Measurements from ENCODE around the gene SH3PXD2A. TPM values are rescaled to one million over a fixed set of nuclear protein-coding genes. Genes with fewer than 3 reads are reported as not detected.

The SH3PXD2A gene
- total RNA-seq, 1 experiment from 2014 or later = 4.5 TPM

GRCh38 chr10:103616705-103617601 is 238.4 kb downstream of the SH3PXD2A start:
- H2BK15ac ChIP-seq (ENCODE audit: low read depth, low read length) = no peak overlapping the region
- H3K79me1 ChIP-seq (ENCODE audit: insufficient read depth, low read depth, low read length, poor library complexity, severe bottlenecking) = no peaks in the 10 kb centered on the region
- H4K5ac ChIP-seq (ENCODE audit: insufficient read length, low read depth, low read length) = no peak overlapping the region
- H3K27ac ChIP-seq (ENCODE audit: insufficient read length, low read depth, low read length) = no peak overlapping the region
- no peaks in the 10 kb centered on the region for H3K27me3 Mint-ChIP-seq (ENCODE audit: low read depth)
- no peak overlapping the region for H3K23ac ChIP-seq (ENCODE audit: insufficient read length, low read depth, low read length)
- no peak overlapping the region for H2BK120ac ChIP-seq (ENCODE audit: low read depth, low read length, poor library complexity, severe bottlenecking)
- H3K56ac ChIP-seq (ENCODE audit: insufficient read length, low read depth, low read length) = no peak overlapping the region
- H3K23me2 ChIP-seq (ENCODE audit: insufficient read length, low read depth, low read length, poor library complexity, severe bottlenecking) = no peaks in the 10 kb centered on the region
- H3K27me3 ChIP-seq (ENCODE audit: insufficient read depth, low read length) = no peaks in the 10 kb centered on the region
- DNase-seq = no peak
- H3K4me2 ChIP-seq (ENCODE audit: insufficient read depth, insufficient read length, low read length) = no peak overlapping the region
- TF ChIP-seq CTCF (conservative IDR thresholded peaks at IDR 0.05) = no peak
- H3K4me1 ChIP-seq (ENCODE audit: insufficient read depth, low read length) = peaks cover 2% of the 10 kb centered on the region; the same call in 1 of the 2 replicates
- no peak overlapping the region for H2BK12ac ChIP-seq (ENCODE audit: insufficient read length, low read depth, low read length)
- no peak overlapping the region for H3K14ac ChIP-seq (ENCODE audit: insufficient read depth, low read length)
- H3K9ac ChIP-seq (ENCODE audit: extremely low read depth, insufficient read length, low read length) = no peak overlapping the region
- H3K27ac Mint-ChIP-seq = peak overlapping the region in 1 of 3 experiments; percentile 70; a peak in 2 of 7 replicates
- H3K9me3 Mint-ChIP-seq = no peaks in the 10 kb centered on the region
- H3K4ac ChIP-seq (ENCODE audit: low read depth, low read length) = no peak overlapping the region; the same call in 1 of the 2 replicates
- H2AFZ ChIP-seq (ENCODE audit: low read length) = no peak overlapping the region
- H3K9me3 ChIP-seq (ENCODE audit: control insufficient read depth, low read depth, low read length) = no peaks in the 10 kb centered on the region
- H4K91ac ChIP-seq (ENCODE audit: insufficient read length, low read depth, low read length) = no peak overlapping the region
- H3K79me2 ChIP-seq (ENCODE audit: insufficient read depth, low read length) = no peaks in the 10 kb centered on the region
- WGBS (ENCODE audit: extremely low coverage, insufficient read length, low lambda C conversion rate) = no CpG with 5 or more reads among the region's 20 CpGs
- H2BK5ac ChIP-seq (ENCODE audit: insufficient read length, low read length) = no peak overlapping the region
- H3K36me3 Mint-ChIP-seq (ENCODE audit: insufficient read depth in 1 of 3, low read depth in 3 of 3) = peaks cover 0 to 10% (median 5%) of the 10 kb centered on the region in 3 experiments; a peak in 4 of 7 replicates
- no peak overlapping the region for H2BK20ac ChIP-seq (ENCODE audit: low read depth, low read length, poor library complexity, severe bottlenecking)
- H3K4me3 Mint-ChIP-seq = no peak overlapping the region
- H3K18ac ChIP-seq (ENCODE audit: insufficient read length, low read depth, low read length) = no peak overlapping the region
- H3T11ph ChIP-seq (ENCODE audit: low read length) = no peak overlapping the region
- no peaks in the 10 kb centered on the region for H4K20me1 ChIP-seq (ENCODE audit: control insufficient read depth, insufficient read depth, insufficient read length)
- peaks cover 14 to 17% of the 10 kb centered on the region in 2 experiments for H3K4me1 Mint-ChIP-seq
- no peak overlapping the region for H4K8ac ChIP-seq (replicated peaks; ENCODE audit: insufficient read length, low read depth, low read length)
- H2AK5ac ChIP-seq (ENCODE audit: insufficient read length, low read length) = no peak overlapping the region

Measured in H9 (cell line).